Loucy (cell line): ENCODE data around the gene GPC5.

ENCODE experiments used
- CTCF ChIP-seq: fragments of 200-600 bp; sonication (generic); conservative IDR thresholded peaks from 2 replicates; pipeline ENCODE4 v1.5.1; 2014; ENCODE audit warnings: mild to moderate bottlenecking, antibody characterized with exemption, low read length
- EZH2phosphoT487 ChIP-seq: fragments of 200-600 bp; IDR thresholded peaks from 2 replicates; pipeline ENCODE4 v1.6.1; 2018; ENCODE audit warnings: antibody characterized with exemption, mild to moderate bottlenecking, moderate library complexity, borderline replicate concordance

- no peak for TF ChIP-seq CTCF
- no peak for TF ChIP-seq EZH2phosphoT487
Observed at GRCh38 chr13:91546900-91547299, 148.5 kb downstream of the GPC5 start.
